ENCODE results near the gene PLPP4.

Gene PLPP4

DNA sequence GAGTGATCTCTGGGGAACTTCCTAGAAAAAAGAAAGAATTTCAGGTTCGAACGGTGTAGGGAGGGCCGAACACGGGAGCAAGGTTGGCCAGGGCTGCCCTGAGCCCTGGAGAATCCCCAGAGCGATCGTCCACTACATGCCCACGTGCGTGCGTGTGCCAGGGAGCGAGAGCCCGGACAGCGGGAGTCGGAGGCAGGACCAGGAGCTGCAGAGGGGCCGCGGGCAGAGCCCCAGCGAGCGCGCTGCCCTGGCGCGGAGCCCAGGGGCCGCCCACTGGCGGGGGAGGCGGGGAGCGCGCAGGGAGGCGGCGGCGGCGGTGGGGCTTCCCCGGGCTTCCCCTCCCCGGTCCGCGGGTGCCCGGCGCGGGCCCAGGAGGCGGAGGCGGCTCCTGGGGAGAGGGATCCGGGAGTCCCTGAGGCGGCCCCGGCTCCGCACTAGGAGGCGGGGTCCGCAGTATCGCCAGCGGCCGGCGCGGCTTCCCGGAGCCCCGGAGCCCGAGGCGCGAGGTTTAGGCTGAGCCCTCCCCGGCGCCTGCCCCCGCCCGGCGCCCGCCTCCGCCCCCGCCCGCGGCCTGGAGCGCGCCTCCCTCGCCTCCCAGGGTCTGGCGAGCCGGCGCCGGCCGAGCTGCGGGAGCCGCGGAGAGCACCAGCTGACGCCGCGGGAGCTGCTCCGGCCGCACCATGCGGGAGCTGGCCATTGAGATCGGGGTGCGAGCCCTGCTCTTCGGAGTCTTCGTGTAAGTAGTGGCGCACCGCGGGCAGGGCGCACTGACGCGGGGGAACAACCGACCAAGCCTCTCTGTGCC is at the start of gene PLPP4:
TSS of gene PLPP4 (plus strand) at position 602 of the 805 bp plus-strand sequence. CDS start at position 681, 79 bp downstream.
- in situ Hi-C loops (cut with MboI; ENCODE audit: low sequenced_read_pairs), result no loop called here

DNA sequence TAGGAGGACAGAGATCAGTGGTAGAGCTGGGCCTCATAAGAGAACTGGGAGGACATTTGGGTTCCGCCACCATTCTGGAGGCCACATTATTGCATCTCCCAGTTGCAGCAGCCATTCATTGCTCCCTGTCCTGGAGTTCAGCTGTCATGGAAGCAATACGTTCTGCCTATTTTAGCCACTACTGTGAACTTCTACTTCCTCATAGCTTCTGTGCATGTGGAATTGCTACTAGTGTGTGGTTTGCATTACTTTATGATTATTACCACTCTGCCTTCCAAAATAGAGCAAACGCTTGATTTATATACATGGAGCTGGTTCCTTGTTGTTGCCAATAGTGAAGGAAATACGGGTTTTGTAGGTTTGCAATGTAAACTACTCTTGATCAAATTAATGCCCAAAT is 47.2 kb upstream of the PLPP4 start:
- in situ Hi-C loops (cut with MboI; ENCODE audit: low sequenced_read_pairs), result no loop called here

DNA sequence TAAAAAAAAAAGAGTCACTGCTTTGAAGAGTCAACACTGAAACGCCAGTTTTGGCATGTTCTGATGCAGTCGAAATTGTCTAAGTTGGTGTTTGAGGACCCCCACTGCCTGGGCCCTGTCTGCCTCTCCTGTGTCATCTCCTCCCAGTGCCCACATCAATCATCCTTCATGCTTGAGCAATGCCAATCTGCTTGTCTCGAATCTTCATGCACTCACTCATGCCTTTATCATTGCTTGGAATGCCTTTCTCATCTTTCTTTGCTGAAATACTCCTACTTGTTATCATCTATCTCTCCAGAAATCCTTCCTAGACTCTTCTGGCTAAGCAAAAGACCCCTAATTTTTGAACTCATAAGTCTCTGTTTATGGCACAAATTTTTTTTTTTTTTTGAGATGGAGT is 42.1 kb upstream of the PLPP4 start:
- in situ Hi-C loops (cut with MboI; ENCODE audit: low sequenced_read_pairs), result no loop called here

- in situ Hi-C loops (cut with MboI; ENCODE audit: low sequenced_read_pairs), result no loop called here
Measured at GRCh38 chr10:120415709-120416330, 41.2 kb upstream of the PLPP4 start.

DNA sequence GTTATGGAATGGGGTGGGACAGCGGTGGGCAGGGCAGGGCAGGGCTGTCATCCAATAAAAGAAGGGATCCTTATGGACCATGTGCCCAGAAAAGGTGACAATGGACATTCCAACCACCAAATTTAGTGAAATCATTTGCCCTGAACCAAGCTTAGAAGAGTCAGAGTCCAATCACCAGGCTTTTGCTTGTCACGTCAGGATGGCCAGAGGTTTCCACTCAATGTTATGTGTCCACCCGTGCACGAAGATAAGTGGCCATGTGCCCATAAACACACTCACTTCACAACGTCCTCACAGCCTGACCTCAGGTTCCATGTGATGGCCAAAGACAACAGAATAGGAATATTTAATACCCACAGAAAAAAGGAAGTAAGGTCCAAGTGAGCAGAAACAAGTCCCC is 36.6 kb upstream of the PLPP4 start:
- in situ Hi-C loops (cut with MboI; ENCODE audit: low sequenced_read_pairs), result no loop called here

DNA sequence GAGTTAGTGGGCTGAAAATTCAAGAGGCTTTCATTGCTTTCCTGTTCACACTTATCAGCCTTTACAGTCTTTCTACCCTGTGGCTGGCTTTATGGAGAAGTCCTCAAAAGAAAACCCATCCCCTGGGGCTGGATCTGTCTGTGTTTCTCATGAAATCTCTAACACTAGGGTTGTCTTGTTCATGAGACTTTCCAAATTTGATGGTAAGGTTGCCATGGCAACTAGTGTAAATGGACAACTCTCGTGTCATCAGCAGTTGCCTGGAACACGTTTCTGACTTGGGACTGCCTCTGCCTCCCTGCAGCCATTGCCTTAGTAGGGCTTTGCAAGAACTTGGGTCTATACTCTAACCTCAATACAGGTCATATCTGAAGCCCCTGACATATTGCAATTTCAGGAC is 35.8 kb upstream of the PLPP4 start:
- in situ Hi-C loops (cut with MboI; ENCODE audit: low sequenced_read_pairs), result no loop called here

GRCh38 chr10:120422457-120422856 is 34.6 kb upstream of the PLPP4 start:
- in situ Hi-C loops (cut with MboI; ENCODE audit: low sequenced_read_pairs), result no loop called here

DNA sequence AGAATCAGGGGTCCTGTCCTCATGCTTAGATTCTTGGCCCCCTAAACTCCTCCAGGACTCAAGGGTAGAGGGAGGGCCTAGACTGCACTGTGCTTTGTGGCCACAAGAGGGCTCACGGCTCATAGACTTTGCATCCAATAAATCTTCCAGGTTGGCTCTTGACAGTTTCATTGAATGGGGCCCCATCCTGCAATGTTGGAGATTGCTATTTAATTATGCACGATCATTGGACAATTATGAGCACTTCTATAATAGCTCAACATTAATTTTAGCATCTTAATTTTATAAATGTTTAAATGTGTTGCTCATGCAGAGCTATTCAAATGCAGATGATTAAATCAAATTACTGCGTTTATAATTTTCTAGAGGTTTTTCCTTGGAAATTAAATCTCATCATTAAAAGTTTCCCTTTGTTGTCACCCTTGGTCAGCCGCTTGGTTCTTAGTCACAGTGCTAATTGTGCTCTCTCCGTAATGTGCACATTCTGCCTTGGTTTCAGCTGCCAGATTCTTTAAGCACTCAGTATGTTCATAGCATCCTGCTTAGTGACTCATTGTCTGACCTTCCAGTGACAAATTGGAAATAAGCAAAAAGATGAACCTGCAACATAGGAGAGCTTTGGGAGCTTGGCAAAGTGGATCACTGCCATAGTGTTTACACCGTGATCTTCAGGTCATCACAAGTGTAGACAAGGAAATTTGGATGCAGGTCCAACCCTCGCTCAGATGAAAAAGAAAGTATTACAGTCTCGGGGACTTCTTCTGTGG is 33.4 kb upstream of the PLPP4 start:
- in situ Hi-C loops (cut with MboI; ENCODE audit: low sequenced_read_pairs), result no loop called here

DNA sequence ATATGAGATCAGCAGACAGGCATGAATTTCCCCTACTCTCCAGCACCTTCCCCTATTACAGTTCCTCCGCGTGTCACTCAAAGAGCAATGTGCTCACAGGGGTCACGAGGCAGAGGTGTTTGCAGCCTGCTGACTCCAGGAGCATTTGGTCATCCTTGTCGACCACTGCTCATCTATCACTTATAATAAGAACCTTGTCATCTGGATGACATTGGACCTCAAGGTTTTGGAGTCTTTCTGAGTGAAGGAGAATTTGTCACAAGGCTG is 32.9 kb upstream of the PLPP4 start:
- in situ Hi-C loops (cut with MboI; ENCODE audit: low sequenced_read_pairs), result no loop called here

GRCh38 chr10:120426306-120426705 is 30.7 kb upstream of the PLPP4 start:
- in situ Hi-C loops (cut with MboI; ENCODE audit: low sequenced_read_pairs), result no loop called here

GRCh38 chr10:120428754-120429153 is 28.3 kb upstream of the PLPP4 start:
- in situ Hi-C loops (cut with MboI; ENCODE audit: low sequenced_read_pairs), result no loop called here

GRCh38 chr10:120429395-120429794 is 27.6 kb upstream of the PLPP4 start:
- in situ Hi-C loops (cut with MboI; ENCODE audit: low sequenced_read_pairs), result no loop called here

- in situ Hi-C loops (cut with MboI; ENCODE audit: low sequenced_read_pairs), result no loop called here
Measured at GRCh38 chr10:120431251-120431651, 25.8 kb upstream of the PLPP4 start.

DNA sequence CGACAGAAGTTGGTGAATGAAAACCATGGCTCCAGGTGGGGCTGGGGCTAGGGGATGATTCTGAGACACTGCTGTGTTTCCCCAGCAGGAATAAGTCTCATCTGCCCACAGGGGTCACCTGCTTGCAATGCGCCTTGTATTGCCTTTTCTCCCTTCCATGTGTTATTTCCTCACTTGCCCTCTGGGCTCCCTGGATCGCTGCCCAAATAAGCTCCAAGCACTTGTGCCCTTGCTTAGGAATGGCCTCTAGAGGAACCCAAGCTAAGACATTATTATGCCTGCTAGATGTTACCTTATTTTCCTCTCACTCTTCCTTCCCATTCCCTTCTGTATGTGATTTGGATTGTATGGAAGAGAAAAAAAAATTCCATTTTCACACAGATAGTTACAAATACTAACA is 24.8 kb upstream of the PLPP4 start:
- in situ Hi-C loops (cut with MboI; ENCODE audit: low sequenced_read_pairs), result no loop called here

DNA sequence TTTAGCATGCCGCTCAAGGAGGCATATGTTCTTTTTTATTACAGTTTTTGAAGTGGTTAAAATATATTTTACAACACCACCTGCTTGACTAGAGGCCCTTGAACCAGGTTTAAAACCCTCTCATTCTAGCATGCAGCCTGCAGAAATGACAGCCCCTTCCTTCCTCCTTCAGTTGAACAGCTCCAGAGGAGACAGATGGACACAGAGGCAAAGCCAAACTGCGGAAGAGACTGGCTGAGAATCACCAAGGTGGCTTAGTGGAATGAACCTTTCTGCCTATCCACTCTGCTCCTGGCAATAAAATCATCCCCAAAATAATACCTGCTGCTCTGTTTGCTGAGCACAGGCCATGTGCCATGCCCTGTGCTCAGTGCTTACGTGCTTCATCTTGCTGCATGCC is 23.9 kb upstream of the PLPP4 start:
- in situ Hi-C loops (cut with MboI; ENCODE audit: low sequenced_read_pairs), result no loop called here

GRCh38 chr10:120436439-120437112 is 20.5 kb upstream of the PLPP4 start:
- in situ Hi-C loops (cut with MboI; ENCODE audit: low sequenced_read_pairs), result no loop called here

DNA sequence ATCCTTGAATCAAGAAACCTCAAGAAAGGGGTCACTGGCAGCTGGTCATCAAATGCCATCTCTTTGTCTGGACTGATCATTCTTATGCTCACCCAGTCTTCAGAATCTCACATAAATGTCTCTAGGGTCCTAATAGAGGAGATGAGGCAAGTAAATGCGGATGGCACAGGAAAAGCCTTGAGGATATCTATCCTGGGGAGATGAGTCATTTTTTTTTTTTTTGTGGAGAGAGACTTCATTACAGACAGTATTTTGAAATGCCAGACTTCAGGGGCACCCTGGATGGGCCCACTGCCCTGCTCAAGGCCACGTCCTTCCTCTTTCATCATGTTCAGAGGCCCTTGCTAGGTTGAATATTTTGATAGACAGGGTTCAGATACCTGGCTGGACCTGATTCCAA is 19.5 kb upstream of the PLPP4 start:
- in situ Hi-C loops (cut with MboI; ENCODE audit: low sequenced_read_pairs), result no loop called here

DNA sequence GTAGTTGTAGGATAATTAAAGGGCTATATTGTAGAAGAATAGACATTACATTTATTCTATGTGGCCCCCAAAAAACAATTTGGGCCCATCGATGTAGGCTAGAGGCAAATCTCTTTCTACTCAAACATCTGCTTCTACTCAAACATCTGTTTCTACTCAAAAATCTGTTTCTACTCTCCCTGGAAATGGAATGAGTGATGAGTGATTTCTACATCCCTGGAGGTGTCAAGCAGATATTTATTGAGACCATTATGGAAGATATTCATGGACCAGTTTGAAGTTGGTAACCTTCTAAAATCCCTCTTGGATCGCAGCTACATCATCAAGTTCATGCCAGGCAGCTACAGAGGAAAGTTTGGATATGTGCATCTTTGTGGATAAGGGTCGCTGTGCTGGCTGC is 5.1 kb upstream of the PLPP4 start:
- in situ Hi-C loops (cut with MboI; ENCODE audit: low sequenced_read_pairs), result no loop called here

GRCh38 chr10:120453319-120453718 is 3.7 kb upstream of the PLPP4 start:
- in situ Hi-C loops (cut with MboI; ENCODE audit: low sequenced_read_pairs), result no loop called here

GRCh38 chr10:120453886-120454285 is 3.1 kb upstream of the PLPP4 start:
- in situ Hi-C loops (cut with MboI; ENCODE audit: low sequenced_read_pairs), result no loop called here

GRCh38 chr10:120455004-120455403 is 2.0 kb upstream of the PLPP4 start:
- in situ Hi-C loops (cut with MboI; ENCODE audit: low sequenced_read_pairs), result no loop called here

- in situ Hi-C loops (cut with MboI; ENCODE audit: low sequenced_read_pairs), result no loop called here
Measured at GRCh38 chr10:120455606-120456005, 1.4 kb upstream of the PLPP4 start.

All from HL-60/S4 (cell line).